GM13976 (cell line): ENCODE results near the gene TAC4.

Experiments
- DNase-seq: peaks from one replicate; pipeline ENCODE4 v3.0.0; 2012; ENCODE audit warnings: low spot score
- in situ Hi-C: fragments of 300-500 bp; cut with MboI; formaldehyde crosslinking; loops from one replicate; pipeline ENCODE4 v1.12.0; 2022; ENCODE audit warnings: low sequenced_read_pairs, mixed read lengths, inconsistent platforms; ENCODE audit not compliant: unreplicated experiment
- TF ChIP-seq, protein P1 (sequence below): IDR thresholded peaks from 2 replicates; pipeline ENCODE4 v1.5.1; 2012; ENCODE audit warnings: borderline replicate concordance, mild to moderate bottlenecking; ENCODE audit not compliant: insufficient read depth; ENCODE audit errors: extremely low read depth, missing control alignments, control extremely low read depth

The TAC4 gene

DNA sequence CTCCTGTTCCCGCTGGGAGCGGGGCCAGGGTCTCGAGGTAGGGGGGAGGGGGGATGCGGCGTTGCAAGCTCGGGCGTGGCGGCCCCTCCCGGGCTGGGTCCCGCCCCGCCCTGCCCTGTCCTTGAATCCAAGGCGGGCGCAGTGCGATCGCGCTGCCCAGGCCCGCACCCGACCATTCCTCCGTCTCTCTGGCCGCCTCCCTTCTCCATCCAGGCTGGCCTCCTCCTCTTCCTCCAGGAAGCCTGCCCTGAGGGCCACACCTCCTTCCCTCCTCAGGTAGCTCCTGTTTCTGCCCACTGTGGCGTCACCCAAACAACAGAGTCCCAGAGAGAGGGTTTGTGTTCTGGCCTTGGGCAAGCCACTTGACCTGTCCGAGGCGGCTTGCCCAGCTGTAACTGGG is 43.0 kb upstream of the TAC4 start:
- DNase-seq: no peak
- in situ Hi-C loops: no loop called here
- TF ChIP-seq, protein P1, sequence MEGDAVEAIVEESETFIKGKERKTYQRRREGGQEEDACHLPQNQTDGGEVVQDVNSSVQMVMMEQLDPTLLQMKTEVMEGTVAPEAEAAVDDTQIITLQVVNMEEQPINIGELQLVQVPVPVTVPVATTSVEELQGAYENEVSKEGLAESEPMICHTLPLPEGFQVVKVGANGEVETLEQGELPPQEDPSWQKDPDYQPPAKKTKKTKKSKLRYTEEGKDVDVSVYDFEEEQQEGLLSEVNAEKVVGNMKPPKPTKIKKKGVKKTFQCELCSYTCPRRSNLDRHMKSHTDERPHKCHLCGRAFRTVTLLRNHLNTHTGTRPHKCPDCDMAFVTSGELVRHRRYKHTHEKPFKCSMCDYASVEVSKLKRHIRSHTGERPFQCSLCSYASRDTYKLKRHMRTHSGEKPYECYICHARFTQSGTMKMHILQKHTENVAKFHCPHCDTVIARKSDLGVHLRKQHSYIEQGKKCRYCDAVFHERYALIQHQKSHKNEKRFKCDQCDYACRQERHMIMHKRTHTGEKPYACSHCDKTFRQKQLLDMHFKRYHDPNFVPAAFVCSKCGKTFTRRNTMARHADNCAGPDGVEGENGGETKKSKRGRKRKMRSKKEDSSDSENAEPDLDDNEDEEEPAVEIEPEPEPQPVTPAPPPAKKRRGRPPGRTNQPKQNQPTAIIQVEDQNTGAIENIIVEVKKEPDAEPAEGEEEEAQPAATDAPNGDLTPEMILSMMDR: no peak

DNA sequence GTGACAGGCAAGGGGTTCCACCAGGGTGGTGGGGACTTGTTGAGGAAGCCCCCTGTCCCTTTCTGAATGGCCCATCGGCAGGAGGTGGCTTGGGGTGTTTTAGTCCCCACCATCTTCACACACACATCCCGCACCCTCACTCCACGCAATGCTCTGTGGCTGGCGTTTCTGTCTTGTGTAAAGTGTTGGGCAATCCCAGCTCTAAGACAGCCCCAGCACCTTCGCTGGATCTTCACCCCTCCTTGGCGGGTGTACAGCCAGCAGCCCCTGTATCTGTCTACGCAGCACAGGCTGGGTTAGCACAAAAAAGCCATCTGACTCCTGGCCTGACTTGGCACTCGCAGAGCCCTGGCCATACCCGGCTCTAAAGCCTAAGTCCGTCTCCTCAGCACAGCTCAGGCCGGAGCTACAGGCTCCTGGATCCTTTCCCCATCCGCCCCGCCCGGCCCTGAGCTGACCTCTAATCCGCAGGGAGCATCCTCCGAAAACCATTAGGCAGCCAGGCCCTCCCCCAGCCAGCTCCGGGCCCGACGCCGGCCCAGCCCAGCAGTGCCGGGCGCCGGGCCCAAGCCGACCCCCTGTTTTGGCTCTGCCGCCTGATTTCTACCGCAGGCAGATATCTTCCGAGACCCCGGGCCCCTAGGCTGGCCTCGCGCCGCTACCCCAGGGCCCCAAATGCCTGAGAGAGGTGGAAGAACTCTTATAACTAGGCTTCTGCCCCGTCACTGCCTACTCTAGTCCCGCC is 42.4 kb upstream of the TAC4 start:
- no peak for DNase-seq
- TF ChIP-seq, protein P1: no peak
- in situ Hi-C loops: no loop called here

DNA sequence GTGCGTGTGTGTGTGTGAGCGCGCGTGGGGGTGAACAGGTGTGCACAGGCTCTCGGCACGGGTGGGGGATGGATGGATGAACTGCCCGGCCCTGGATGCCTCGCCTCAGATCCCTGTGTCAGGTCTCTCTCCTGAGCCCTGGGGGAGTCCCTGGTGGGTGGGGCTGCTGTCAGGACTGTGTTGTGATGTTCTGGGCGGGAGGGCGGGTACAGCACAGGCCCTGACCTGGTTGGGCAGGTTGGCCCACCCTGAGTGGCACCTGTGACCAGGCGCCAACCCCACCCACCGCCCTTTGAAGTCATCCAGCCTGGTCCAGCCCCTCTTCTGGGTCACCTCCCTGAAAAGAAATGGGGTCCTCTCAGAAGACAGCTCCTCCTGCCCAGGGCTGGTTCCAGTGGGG is 41.6 kb upstream of the TAC4 start:
- DNase-seq: no peak
- TF ChIP-seq, protein P1: no peak
- in situ Hi-C loops: no loop called here

DNA sequence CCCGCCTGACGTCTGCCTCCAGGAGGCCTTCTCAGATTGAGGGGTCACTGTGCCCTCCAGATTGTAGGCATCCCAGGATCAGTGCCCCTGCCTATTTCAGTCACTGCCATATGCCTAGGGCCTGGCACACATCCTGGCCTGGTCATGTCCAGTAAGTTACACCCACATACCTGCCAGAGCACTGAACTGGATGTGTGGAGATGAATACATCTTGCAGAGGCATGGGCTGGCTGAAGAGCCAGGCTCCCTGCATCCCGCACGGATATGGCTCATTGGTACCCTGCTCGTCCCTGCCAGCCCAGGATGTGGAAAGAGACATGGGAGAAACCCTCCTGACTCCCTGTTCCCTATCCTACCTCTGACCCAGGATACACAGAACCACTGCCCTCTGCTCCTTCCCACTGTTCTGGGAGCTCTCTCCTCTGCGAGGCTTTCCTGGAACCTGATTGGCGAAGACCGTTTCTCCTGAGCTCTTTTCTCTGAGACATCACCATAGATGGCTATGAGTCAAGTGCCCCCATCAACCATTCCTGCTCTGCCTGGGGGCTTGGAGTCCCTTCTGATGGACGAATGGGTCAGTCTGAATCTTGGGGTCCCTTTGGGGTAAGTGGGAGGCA is 40.0 kb upstream of the TAC4 start:
- no peak for DNase-seq
- in situ Hi-C loops: no loop called here
- TF ChIP-seq, protein P1: no peak

DNA sequence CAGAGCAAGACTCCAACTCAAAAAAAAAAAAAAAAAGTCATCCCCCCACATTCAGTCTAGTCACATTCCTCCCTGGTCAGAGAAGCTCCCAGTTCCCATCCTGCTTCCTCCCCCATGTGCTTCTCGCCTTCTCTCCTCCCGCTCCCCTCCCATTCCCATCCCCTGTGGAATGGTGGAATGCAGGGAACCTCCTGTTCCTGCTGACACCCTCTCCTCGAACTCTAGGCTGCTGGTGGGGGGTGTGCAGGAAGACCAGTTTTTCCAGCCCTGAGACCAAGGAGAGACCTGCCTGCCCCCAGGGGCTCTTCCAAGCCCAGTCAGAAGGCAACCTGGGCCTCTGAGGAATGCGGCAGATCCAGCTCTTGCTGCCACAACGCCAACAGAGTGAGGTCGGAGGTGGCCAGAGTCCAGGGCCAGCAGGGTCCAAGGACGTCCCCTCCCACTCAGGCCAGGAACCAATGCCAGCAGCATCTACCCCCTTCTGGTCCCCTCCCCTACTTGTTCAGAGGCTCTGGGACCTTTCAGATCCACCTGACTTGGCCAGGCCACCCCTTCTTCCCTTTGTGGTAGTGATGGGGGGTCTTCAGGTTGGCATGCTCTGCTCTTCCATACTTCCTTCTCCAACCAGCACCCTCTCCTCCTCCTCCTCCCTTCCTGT is 39.3 kb upstream of the TAC4 start:
- TF ChIP-seq, protein P1: no peak
- no peak for DNase-seq
- in situ Hi-C loops: no loop called here

DNA sequence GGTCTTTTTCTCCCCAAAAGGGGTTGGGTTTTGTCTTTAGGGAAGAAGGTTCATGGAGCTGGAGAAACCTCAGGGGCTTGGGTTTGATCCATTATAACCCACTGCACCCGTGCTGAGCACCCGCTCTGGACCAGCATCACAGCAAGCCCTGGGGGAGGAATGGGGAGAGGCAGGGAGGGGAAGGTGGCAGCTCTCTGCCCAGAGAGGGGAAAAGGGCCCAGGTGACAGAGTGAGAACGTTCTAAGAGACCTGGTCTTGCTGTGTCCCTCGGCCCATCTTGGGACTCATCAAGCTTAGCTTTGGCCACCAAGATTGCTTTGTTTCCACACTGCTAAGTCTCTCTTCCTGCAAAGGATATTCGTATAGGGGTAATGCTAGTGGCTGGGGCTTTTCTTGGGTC is 38.2 kb upstream of the TAC4 start:
- in situ Hi-C loops: no loop called here
- TF ChIP-seq, protein P1: no peak
- no peak for DNase-seq
